Measurements from ENCODE around the gene GABRR3. TPM values are rescaled to one million over a fixed set of nuclear protein-coding genes. Genes with fewer than 3 reads are reported as not detected.

The GABRR3 gene
- total RNA-seq, 1 donor from 2014 or later = not detected

DNA sequence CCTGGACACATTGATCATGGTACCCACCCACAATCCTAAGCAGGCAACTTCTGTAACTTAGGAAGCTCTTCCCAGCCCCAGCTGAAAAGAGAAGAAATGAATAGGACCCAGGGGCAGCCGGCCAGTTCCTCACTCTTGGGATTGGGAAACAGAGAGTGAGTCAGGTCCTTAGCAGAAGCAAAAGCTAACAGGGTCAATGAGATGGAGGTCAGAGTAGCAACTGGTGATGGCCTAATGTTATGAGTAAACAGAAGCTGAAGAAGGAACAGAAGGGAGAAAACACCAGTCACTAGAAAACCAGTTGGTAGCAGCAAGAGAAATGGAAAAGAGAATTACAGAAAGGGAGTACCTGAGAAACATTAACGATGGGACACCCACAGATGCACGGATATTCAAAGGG lies 82.8 kb downstream of the GABRR3 start:
- no peak overlapping the region for H3K4me3 ChIP-seq
- TF ChIP-seq, protein P1, sequence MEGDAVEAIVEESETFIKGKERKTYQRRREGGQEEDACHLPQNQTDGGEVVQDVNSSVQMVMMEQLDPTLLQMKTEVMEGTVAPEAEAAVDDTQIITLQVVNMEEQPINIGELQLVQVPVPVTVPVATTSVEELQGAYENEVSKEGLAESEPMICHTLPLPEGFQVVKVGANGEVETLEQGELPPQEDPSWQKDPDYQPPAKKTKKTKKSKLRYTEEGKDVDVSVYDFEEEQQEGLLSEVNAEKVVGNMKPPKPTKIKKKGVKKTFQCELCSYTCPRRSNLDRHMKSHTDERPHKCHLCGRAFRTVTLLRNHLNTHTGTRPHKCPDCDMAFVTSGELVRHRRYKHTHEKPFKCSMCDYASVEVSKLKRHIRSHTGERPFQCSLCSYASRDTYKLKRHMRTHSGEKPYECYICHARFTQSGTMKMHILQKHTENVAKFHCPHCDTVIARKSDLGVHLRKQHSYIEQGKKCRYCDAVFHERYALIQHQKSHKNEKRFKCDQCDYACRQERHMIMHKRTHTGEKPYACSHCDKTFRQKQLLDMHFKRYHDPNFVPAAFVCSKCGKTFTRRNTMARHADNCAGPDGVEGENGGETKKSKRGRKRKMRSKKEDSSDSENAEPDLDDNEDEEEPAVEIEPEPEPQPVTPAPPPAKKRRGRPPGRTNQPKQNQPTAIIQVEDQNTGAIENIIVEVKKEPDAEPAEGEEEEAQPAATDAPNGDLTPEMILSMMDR (IDR thresholded peaks at IDR 0.05; ENCODE audit: borderline replicate concordance) = no peak
- no peak overlapping the region for H3K27ac ChIP-seq (replicated peaks)
- DNase-seq = peak; percentile 31
- peaks cover 66% of the 10 kb centered on the region for H3K36me3 ChIP-seq
- intact Hi-C loops (cut with micrococcal nuclease) = no loop called here
- H3K27me3 ChIP-seq (ENCODE audit: low read depth) = no peaks in the 10 kb centered on the region
- H3K4me1 ChIP-seq = peaks cover 4% of the 10 kb centered on the region
- H3K9me3 ChIP-seq (replicated peaks) = no peaks in the 10 kb centered on the region

DNA sequence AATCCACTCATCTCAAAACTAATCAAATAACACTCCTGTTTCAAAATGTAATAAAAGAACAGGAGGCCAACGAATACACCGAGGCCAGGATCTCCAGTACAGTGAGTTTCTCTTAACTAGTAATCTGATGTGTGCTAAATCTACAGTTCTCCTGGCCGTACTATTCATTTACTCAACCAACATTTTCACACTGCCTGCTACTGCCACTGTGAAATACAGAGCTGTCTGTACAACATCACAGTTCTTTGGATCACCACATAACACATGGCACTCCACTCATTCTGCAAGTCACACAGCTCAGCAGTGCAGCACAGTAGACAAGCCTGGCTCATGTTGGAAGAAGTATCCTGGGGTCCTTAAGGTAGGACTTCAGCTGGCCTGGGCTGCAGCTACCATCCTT lies 84.8 kb downstream of the GABRR3 start:
- intact Hi-C loops (cut with micrococcal nuclease) = no loop called here
- Histone ChIP-seq H3K4me1 (peaks cover 4% of the 10 kb centered on the region), H3K27ac (replicated peaks) (no peak overlapping the region), H3K4me3 (no peak overlapping the region), H3K9me3 (replicated peaks) (no peaks in the 10 kb centered on the region), H3K36me3 (peaks cover 80% of the 10 kb centered on the region), H3K27me3 (ENCODE audit: low read depth) (no peaks in the 10 kb centered on the region)
- no peak for DNase-seq
- TF ChIP-seq, protein P1 (IDR thresholded peaks at IDR 0.05; ENCODE audit: borderline replicate concordance) = no peak

DNA sequence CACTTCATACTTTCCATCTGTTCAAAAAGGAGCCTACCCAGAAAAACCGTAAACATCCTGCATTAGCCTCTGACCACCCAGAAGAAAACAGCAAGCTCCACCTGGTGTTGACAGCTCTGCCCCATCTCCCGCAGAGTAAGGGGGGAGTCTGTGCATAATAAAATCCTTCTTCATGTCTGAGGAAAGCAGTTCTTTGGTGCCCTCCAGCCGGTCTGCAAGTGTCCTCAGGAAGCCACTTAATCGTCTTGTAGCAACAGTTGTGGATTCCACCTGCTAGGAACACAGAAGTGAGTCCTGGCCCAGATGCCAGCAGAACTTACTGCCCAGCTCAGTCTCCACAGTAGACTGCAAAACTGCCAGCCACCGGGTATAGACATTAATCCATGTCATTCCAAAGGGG lies 85.4 kb downstream of the GABRR3 start:
- intact Hi-C loops (cut with micrococcal nuclease) = no loop called here
- Histone ChIP-seq H3K4me1 (peaks cover 4% of the 10 kb centered on the region), H3K27ac (replicated peaks) (no peak overlapping the region), H3K4me3 (no peak overlapping the region), H3K9me3 (replicated peaks) (no peaks in the 10 kb centered on the region), H3K27me3 (ENCODE audit: low read depth) (no peaks in the 10 kb centered on the region), H3K36me3 (peaks cover 86% of the 10 kb centered on the region)
- TF ChIP-seq, protein P1 (IDR thresholded peaks at IDR 0.05; ENCODE audit: borderline replicate concordance) = no peak
- DNase-seq = no peak

DNA sequence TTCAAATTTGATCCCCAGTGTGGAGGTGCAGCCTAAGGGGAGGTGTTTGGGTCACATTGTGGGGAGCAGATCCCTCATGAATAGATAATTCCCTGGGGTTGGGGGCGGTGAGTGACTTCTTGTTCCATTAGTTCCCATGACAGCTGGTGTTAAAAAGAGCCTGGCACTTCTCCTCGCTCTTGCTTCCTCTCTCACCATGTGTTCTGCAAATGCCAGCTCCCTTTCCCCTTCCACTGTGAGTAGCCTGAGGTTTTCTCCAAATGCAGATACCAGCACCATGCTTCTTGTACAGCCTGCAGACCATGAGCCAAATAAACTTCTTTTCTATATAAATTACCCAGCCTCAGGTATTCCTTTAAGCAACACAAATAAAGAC lies 86.0 kb downstream of the GABRR3 start:
- intact Hi-C loops (cut with micrococcal nuclease) = no loop called here
- peaks cover 86% of the 10 kb centered on the region for H3K36me3 ChIP-seq
- no peaks in the 10 kb centered on the region for H3K27me3 ChIP-seq (ENCODE audit: low read depth)
- no peaks in the 10 kb centered on the region for H3K9me3 ChIP-seq (replicated peaks)
- TF ChIP-seq, protein P1 (IDR thresholded peaks at IDR 0.05; ENCODE audit: borderline replicate concordance) = no peak
- H3K27ac ChIP-seq (replicated peaks) = no peak overlapping the region
- DNase-seq = no peak
- H3K4me1 ChIP-seq = peaks cover 4% of the 10 kb centered on the region
- no peak overlapping the region for H3K4me3 ChIP-seq

DNA sequence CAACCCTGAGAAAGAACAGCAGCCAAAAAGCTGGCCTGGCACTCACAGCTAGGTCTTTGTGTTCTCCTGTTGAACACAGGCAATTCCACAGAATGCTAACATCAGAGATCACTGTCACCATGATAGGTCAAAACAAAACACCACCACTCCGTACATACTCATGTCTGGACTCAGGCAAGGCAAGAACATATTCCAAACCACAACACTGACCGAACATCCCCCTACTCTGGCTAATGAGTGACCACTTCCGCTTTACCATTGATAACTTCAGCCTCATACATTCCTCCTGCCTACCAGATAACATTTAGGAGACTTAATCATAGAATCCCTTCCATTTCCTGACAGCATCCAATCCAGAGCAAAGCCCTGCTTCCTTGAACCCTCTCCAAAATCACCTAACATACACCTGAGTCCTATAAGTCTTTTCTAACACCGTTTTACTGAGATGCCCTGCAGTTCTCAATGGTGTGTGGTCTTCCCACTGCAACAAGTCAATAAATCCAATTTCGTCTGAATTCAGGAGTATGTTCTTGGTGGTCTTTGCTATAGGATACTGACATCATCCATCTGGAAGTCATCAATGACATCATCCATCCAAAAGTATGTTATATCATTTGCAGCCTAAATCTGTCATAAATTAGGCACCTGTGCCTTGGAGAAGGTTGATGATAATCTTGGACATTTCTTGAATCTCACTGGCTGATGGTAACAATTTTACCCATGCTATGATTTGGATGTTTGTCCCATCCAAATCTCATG lies 86.6 kb downstream of the GABRR3 start:
- intact Hi-C loops (cut with micrococcal nuclease) = no loop called here
- peaks cover 86% of the 10 kb centered on the region for H3K36me3 ChIP-seq

More for the DNA sequence above, 86.6 kb downstream of the GABRR3 start:
- Histone ChIP-seq H3K4me1 (peaks cover 4% of the 10 kb centered on the region), H3K4me3 (no peak overlapping the region), H3K27ac (replicated peaks) (no peak overlapping the region), H3K9me3 (replicated peaks) (no peaks in the 10 kb centered on the region), H3K27me3 (ENCODE audit: low read depth) (no peaks in the 10 kb centered on the region)
- no peak for DNase-seq
- TF ChIP-seq, protein P1 (IDR thresholded peaks at IDR 0.05; ENCODE audit: borderline replicate concordance) = no peak

Data from left ventricle myocardium inferior (tissue), 1 donor.